ENCODE measurements around the gene STYXL1.

Gene STYXL1

DNA sequence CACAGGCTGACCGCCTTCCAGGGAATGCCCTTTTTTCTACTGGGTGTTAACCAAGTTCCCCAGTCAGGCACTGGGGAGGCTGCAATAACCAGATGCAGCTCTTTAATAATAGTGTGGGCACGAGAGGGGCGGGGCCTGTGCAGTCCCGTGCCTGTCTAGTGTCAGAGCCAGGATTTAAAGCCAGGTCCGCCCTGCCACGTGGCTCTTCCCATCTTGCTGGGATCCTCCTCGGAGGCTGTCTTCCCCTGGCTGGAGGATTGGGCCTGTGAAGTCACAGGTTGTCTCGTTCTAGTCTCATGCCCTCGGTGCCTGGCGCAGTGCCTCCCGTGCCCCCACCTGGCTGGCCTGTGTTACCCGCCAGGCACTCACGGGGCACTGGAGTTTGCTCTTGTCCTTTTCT, 78.6 kb downstream of the STYXL1 start:
- H2AFZ ChIP-seq (ENCODE audit: low read depth) = no peak overlapping the region
- no peaks in the 10 kb centered on the region for H3K79me2 ChIP-seq (ENCODE audit: insufficient read depth, low read depth)
- H3K4me3 ChIP-seq (IDR thresholded peaks at IDR 0.05; ENCODE audit: insufficient read depth, low read depth, low read length) = no peak overlapping the region
- H3K27ac ChIP-seq = no peak overlapping the region
- H4K20me1 ChIP-seq (ENCODE audit: insufficient read depth) = no peaks in the 10 kb centered on the region
- H3K9ac ChIP-seq = no peak overlapping the region
- no peak overlapping the region for H3K4me2 ChIP-seq
- no peaks in the 10 kb centered on the region for H3K27me3 ChIP-seq (ENCODE audit: insufficient read depth, low read depth)
- peaks cover 28% of the 10 kb centered on the region for H3K4me1 ChIP-seq (ENCODE audit: low read depth, poor library complexity, severe bottlenecking)
- TF ChIP-seq, protein P1, sequence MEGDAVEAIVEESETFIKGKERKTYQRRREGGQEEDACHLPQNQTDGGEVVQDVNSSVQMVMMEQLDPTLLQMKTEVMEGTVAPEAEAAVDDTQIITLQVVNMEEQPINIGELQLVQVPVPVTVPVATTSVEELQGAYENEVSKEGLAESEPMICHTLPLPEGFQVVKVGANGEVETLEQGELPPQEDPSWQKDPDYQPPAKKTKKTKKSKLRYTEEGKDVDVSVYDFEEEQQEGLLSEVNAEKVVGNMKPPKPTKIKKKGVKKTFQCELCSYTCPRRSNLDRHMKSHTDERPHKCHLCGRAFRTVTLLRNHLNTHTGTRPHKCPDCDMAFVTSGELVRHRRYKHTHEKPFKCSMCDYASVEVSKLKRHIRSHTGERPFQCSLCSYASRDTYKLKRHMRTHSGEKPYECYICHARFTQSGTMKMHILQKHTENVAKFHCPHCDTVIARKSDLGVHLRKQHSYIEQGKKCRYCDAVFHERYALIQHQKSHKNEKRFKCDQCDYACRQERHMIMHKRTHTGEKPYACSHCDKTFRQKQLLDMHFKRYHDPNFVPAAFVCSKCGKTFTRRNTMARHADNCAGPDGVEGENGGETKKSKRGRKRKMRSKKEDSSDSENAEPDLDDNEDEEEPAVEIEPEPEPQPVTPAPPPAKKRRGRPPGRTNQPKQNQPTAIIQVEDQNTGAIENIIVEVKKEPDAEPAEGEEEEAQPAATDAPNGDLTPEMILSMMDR (conservative IDR thresholded peaks at IDR 0.05; ENCODE audit: low read depth, low read length) = no peak
- no peaks in the 10 kb centered on the region for H3K36me3 ChIP-seq (ENCODE audit: insufficient read depth)

DNA sequence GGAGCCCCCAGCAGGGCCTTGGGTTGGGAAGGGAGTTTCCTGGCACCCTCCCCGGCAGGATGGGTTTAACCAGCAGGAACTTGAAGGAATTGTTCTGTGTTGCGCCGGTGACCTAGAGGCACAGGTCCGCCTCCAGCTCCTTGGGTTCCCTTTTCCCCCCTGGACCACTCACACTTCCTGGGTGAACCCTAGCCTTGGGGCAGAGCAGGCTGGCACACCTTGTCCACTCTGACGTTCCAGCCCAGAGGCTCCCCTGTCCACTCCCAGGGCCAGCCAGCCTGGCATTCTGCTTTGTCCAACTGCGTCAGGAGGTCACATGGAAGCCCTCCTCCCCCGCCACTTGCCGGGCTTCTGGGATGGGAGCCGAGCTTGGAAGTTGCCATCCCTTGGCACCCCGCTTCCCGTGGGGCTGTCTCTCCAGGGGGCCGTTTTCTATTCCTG, 79.2 kb downstream of the STYXL1 start:
- Histone ChIP-seq H3K4me2 (no peak overlapping the region), H3K36me3 (ENCODE audit: insufficient read depth) (no peaks in the 10 kb centered on the region)

DNA sequence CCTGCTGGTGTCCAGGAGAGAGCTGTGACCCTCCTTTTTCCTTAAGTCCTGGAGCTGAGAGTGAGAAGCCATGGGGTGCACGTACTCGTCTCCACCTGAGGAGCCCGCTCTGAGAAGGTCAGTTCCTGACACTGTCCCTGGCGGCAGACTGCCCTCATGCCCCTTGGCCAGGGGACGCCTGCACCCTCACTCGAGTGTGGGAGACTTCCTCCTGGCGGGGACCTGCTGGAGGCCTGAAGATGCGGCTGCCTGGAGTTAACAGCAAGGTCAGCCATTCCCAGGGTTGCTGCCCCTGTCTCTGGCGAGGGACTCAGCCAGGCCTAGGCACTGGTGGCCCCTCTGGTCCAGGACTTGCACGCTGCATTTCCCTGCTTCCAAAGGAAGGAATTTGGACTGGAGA, 79.8 kb downstream of the STYXL1 start:
- TF ChIP-seq, protein P1 (conservative IDR thresholded peaks at IDR 0.05; ENCODE audit: low read depth, low read length) = no peak
- Histone ChIP-seq H3K4me3 (IDR thresholded peaks at IDR 0.05; ENCODE audit: insufficient read depth, low read depth, low read length) (no peak overlapping the region), H3K27me3 (ENCODE audit: insufficient read depth, low read depth) (no peaks in the 10 kb centered on the region), H3K27ac (no peak overlapping the region), H2AFZ (ENCODE audit: low read depth) (no peak overlapping the region), H3K4me2 (no peak overlapping the region), H3K79me2 (ENCODE audit: insufficient read depth, low read depth) (no peaks in the 10 kb centered on the region; the same call in 1 of the 2 replicates), H3K9ac (no peak overlapping the region), H3K36me3 (ENCODE audit: insufficient read depth) (no peaks in the 10 kb centered on the region), H3K4me1 (ENCODE audit: low read depth, poor library complexity, severe bottlenecking) (peaks cover 28% of the 10 kb centered on the region), H4K20me1 (ENCODE audit: insufficient read depth) (no peaks in the 10 kb centered on the region)

More for the DNA sequence above, 79.2 kb downstream of the STYXL1 start:
- Histone ChIP-seq H3K27ac (no peak overlapping the region), H3K9ac (no peak overlapping the region), H2AFZ (ENCODE audit: low read depth) (no peak overlapping the region), H3K4me1 (ENCODE audit: low read depth, poor library complexity, severe bottlenecking) (peaks cover 28% of the 10 kb centered on the region), H3K79me2 (ENCODE audit: insufficient read depth, low read depth) (no peaks in the 10 kb centered on the region), H4K20me1 (ENCODE audit: insufficient read depth) (no peaks in the 10 kb centered on the region), H3K27me3 (ENCODE audit: insufficient read depth, low read depth) (no peaks in the 10 kb centered on the region), H3K4me3 (IDR thresholded peaks at IDR 0.05; ENCODE audit: insufficient read depth, low read depth, low read length) (no peak overlapping the region)
- TF ChIP-seq, protein P1 (conservative IDR thresholded peaks at IDR 0.05; ENCODE audit: low read depth, low read length) = no peak

DNA sequence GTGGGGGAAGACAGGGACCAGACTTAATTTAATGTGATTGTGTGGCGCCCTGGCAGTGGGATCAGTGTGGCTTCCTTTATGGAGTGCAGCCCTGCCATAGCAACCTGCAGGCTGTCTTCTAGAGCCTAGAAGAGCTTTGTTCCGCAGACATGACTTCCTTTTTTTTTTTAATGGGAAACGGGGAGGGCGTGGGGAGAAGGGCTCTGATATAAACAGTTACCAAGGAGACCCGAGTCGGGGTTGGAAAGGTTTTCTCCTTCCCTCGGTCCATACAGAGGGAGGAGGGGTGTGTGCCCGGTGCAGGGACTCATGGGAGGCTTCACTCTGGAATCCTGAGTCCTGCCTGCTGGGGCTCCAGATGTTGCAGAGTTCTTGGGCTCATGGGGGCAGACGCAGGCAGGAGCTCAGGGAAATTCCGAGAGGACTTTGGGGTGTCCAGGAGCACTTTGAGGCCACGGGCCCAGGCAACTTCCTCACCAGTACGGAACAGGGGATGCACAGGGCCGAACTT, 80.3 kb downstream of the STYXL1 start:
- Histone ChIP-seq H3K27me3 (ENCODE audit: insufficient read depth, low read depth) (no peaks in the 10 kb centered on the region), H4K20me1 (ENCODE audit: insufficient read depth) (no peaks in the 10 kb centered on the region), H3K9ac (no peak overlapping the region), H3K4me3 (IDR thresholded peaks at IDR 0.05; ENCODE audit: insufficient read depth, low read depth, low read length) (no peak overlapping the region), H3K79me2 (ENCODE audit: insufficient read depth, low read depth) (no peaks in the 10 kb centered on the region; the same call in 1 of the 2 replicates), H3K4me2 (no peak overlapping the region), H2AFZ (ENCODE audit: low read depth) (no peak overlapping the region), H3K36me3 (ENCODE audit: insufficient read depth) (no peaks in the 10 kb centered on the region), H3K27ac (no peak overlapping the region), H3K4me1 (ENCODE audit: low read depth, poor library complexity, severe bottlenecking) (peaks cover 28% of the 10 kb centered on the region)
- TF ChIP-seq, protein P1 (conservative IDR thresholded peaks at IDR 0.05; ENCODE audit: low read depth, low read length) = no peak

All from KMS-11 (cell line).